ENCODE data around the gene GFPT1.
"Not testable (repeated sequence)": the region's sequence is repeated elsewhere in the genome, so short reads cannot be mapped to it uniquely, and the experiment has no call there.

The GFPT1 gene

GRCh38 chr2:69386789-69387734 is at the start of gene GFPT1:
Gene GFPT1, minus strand, starts transcription at chr2:69387227. Its CDS starts 156 bp downstream, at chr2:69387071.
- peak; percentile 61 to 90 for DNase-seq (ENCODE audit: extremely low read depth in 1 of 2, low read depth in 1 of 2)

GRCh38 chr2:69436596-69436937 is 49.5 kb upstream of the GFPT1 start:
- no peak for DNase-seq (ENCODE audit: extremely low read depth in 1 of 2, low read depth in 1 of 2)

- DNase-seq (ENCODE audit: extremely low read depth in 1 of 2, low read depth in 1 of 2): no peak
Measured at GRCh38 chr2:69434753-69435152, 47.7 kb upstream of the GFPT1 start.

DNA sequence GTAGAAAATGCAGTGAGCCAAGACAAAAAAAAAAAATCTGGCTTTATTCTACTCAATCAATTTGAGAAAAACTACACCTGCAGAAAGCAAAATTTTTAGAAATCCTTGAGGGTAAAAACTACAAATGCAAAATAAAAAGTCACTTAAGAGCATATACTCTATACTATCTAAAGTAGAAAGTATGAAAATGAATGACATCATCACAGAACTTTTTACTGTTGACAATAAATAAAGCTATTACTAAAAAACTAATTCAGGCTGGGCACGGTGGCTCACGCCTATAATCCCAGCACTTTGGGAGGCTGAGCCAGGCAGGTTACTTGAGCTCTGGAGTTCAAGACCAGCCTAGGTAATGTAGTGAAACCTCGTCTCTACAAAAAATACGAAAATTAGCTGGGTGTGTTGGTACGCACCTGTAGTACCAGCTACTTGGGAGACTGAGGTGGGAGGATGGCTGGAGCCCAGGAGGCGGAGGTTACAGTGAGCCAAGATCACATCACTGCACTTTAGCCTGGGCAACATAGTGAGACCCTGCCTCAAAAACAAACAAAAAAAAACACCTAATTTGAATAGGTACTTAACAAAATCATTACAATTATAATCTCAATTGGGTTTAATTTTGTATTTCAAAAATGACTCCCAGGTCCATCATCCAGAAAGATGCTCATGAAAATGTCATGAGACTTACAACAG is 42.6 kb upstream of the GFPT1 start:
- DNase-seq (ENCODE audit: extremely low read depth in 1 of 2, low read depth in 1 of 2): no peak

DNA sequence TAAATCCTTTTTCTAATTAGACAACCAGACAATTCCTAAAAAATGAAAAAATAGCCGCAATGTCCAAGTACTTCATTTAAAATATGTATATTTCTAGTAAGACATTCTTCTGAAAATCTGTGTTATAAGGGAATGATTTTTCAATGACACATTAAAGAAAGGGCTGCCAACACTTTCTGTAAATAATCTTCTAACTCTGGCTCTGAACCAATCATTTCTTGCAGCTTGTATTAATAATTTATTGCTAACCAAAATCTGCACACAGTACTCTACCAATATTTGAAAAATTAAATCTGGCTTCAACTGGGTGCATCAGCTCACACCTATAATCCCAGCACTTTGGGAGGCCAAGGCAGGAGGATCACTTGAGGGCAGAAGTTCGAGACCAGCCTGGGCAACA is 42.0 kb upstream of the GFPT1 start:
- DNase-seq (ENCODE audit: extremely low read depth in 1 of 2, low read depth in 1 of 2): no peak

DNA sequence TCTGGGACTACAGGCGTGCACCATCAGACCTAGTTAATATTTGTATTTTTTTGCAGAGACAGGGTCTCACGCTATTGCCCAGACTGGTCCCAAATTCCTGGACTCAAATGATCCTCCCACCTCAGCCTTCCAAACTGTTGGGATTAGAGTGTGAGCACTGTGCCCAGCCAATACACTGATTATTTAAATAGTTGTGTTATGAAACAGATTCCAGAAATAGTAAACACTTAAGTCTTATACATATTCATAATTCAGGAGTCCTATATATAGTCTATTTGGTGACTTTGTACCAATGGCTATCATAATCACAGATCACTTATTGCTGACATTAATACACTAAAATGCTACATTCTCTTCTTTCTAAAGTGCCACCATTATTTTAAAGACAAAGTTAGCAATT is 37.4 kb upstream of the GFPT1 start:
- DNase-seq (ENCODE audit: extremely low read depth in 1 of 2, low read depth in 1 of 2): no peak

GRCh38 chr2:69422198-69422597 is 35.2 kb upstream of the GFPT1 start:
- no peak for DNase-seq (ENCODE audit: extremely low read depth in 1 of 2, low read depth in 1 of 2)

- not testable (repeated sequence) for DNase-seq (ENCODE audit: extremely low read depth in 1 of 2, low read depth in 1 of 2)
Measured at GRCh38 chr2:69419111-69419510, 32.1 kb upstream of the GFPT1 start.

- DNase-seq (ENCODE audit: extremely low read depth in 1 of 2, low read depth in 1 of 2): no peak
Measured at GRCh38 chr2:69416147-69416546, 29.1 kb upstream of the GFPT1 start.

GRCh38 chr2:69411120-69411519 is 24.1 kb upstream of the GFPT1 start:
- no peak for DNase-seq (ENCODE audit: extremely low read depth in 1 of 2, low read depth in 1 of 2)

DNA sequence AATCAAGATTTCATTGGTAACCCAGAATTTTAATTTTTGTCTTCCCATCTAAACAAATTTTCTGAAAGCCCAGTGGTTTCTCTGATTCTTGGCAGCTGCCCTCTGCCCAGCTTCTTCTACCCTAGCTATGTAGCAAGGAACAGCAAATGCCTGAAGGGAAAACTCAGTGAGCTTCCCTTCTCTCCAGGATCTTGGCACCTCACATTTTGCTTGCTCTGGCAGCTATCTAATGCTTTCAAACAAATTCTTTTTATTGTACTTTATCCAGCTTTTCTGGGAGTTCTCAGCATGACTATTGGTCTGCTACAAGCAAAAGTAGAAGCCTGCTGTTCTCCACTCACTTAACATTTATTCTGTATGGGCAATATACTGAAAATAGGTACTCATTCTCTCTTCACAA is 18.3 kb upstream of the GFPT1 start:
- no peak for DNase-seq (ENCODE audit: extremely low read depth in 1 of 2, low read depth in 1 of 2)

GRCh38 chr2:69400121-69400520 is 13.1 kb upstream of the GFPT1 start:
- DNase-seq (ENCODE audit: extremely low read depth in 1 of 2, low read depth in 1 of 2): no peak

DNA sequence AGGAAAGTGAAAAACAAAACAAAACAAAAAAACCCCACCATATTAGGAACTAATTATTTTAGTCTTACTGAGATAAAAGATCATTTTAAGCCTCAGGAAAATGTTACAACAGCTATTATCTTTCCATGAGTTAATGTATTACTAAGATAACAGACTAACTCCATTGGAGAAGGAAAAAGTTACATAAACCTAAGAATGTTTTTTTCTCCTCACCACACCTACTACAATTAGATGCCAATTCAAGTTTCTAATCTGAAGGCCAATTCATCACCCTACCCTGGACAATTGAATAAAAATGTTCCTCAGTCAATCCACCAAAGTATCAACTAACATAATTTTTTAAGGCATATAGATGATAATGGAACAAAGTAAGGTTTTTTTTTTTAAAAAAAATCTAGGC is 10.2 kb upstream of the GFPT1 start:
- DNase-seq (ENCODE audit: extremely low read depth in 1 of 2, low read depth in 1 of 2): no peak

DNA sequence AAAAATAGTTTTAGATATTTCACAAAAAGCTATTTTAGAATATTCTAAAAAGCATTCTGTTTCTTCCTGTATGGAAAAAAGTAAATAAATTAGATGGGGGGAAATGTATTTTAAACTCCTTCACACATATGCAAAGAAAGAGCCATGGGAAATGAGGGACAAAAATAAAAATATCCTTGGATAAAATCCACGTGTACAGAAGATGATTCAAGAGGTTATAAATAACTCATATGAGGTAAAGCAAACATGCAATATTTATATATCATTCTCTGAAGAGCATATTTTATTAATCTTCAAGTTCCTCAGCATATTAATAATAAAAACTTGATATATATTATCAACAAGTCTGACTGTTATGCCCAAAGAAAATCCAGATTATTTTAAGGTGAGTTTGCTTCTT is 8.8 kb upstream of the GFPT1 start:
- no peak for DNase-seq (ENCODE audit: extremely low read depth in 1 of 2, low read depth in 1 of 2)

GRCh38 chr2:69393963-69394362 is 6.9 kb upstream of the GFPT1 start:
- no peak for DNase-seq (ENCODE audit: extremely low read depth in 1 of 2, low read depth in 1 of 2)

- no peak for DNase-seq (ENCODE audit: extremely low read depth in 1 of 2, low read depth in 1 of 2)
Measured at GRCh38 chr2:69390471-69390870, 3.4 kb upstream of the GFPT1 start.

- DNase-seq (ENCODE audit: extremely low read depth in 1 of 2, low read depth in 1 of 2): no peak
Measured at GRCh38 chr2:69390001-69390400, 3.0 kb upstream of the GFPT1 start.

DNA sequence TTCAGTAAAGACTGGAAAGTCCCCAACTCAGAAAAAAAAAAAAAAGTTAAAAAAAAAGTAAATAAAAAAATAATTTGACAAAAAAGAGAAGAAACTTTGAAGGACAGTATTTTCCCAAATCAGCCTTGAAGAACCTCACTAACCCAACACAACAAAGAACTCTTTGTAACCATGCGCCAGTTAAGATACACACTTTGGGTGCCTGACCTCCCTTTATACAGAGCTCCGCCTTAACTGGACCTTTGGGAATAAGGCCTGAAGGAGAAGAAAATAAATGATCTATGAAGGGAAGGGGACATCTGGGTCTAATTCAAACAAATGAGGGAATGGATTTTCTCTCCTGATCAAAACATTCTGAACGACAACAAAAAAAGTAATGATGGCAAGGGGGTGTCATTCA is 2.2 kb upstream of the GFPT1 start:
- no peak for DNase-seq (ENCODE audit: extremely low read depth in 1 of 2, low read depth in 1 of 2)

DNA sequence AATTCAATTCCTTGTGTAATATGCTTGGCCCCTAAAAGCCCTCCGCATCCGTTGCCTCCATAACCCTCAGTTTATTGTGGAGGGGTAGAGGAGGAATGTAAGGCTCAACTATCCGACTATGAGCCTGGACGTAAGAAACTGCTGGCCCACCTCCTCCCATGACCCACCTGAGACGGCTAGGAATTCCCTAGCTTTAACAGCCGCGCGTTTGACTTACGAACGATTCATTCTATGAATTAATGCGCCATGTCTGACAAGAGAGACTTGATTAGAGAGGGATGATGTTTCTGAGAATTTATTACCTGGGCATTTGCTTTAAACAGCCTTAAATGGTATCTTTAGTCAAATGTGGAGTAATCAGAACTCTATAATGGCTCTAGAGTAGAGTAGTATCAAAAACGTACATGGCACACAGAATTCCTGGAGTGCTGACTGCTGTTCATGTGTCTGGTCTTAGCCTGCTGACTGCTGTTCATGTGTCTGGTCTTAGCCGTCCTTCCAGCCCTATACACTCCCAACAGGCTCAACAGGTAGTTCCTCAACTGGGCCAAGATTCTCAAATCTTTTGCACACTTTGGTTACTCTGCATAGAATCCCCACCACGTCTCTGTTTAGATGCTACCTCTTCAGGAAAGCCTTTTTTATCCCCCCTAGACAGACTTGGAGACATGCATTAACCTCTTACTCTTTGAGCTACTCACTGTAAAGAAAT is 899 bp upstream of the GFPT1 start:
- no peak for DNase-seq (ENCODE audit: extremely low read depth in 1 of 2, low read depth in 1 of 2)

DNA sequence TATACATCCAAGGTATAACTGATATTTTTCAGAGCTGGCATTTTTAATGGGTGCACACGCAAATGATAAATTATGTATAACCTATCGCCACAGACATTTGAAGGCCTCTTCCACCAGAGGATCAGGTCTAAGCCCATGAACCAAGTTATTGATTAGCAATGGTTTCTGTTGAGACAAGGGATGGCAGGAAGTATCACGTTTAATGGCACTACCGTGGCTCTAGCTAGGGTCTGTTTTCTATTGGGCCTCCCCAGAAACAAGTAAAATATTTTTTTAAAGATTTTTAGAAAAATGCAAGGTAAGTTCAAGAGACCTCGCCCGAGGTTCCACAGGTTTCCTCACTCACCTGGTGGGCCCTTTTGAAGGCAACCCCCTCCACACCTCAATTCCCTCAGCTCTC is 667 bp downstream of the GFPT1 start:
- DNase-seq (ENCODE audit: extremely low read depth in 1 of 2, low read depth in 1 of 2): no peak

DNA sequence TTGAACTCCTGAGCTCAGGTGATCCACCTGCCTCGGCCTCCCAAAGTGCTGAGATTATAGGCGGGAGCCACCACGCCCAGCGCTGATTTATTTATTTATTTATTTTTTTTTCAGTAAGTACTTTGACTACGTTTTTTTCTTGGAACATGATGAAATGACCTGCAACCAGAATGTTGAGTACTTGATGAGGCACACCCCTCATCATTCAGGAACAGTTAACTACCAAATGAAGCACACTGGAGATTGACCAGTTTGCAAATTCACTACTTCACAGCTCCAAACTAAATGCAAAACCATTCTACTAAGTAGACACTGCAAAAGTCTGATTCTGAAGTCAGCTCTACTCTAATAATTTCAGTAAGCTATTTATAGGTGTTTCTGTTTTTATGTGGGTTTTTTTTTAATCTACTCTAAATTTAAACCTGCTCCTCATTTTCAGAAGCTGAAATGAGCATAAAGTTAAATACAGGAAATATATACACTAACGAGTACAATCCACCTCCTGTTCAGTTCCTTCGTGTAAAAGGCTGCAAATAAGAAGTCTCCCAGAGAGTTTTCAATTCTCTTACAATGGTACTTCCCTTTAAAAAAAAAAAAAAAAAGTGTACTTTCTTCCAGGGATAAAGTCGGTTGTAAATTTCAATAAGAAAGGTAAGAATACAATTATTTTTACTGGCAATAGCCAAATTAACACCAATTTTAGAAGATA is 1.4 kb downstream of the GFPT1 start:
- DNase-seq (ENCODE audit: extremely low read depth in 1 of 2, low read depth in 1 of 2): no peak
